Ureter (tissue), 1 donor: ENCODE results near the gene ATG9A. TPM values are rescaled to one million over a fixed set of nuclear protein-coding genes. Genes with fewer than 3 reads are reported as not detected.

Source experiments
- DNase-seq: peaks from one replicate; pipeline ENCODE4 v3.0.0-alpha.2; 2020; ENCODE audit warnings: low spot score
- total RNA-seq: library from RNA; stranded (reverse); gene quantifications from one replicate; pipeline ENCODE4 v1.2.4, GENCODE V29; 2023
- donor health status: DM: yes; HTN: yes; CAD: no.

ATG9A gene
- total RNA-seq, 1 donor from 2014 or later: 31.6 TPM

GRCh38 chr2:219223831-219224610, 5.4 kb downstream of the ATG9A start:
- no peak for DNase-seq

- DNase-seq: no peak
Measured at GRCh38 chr2:219221957-219222518, 7.4 kb downstream of the ATG9A start.

- no peak for DNase-seq
Measured at GRCh38 chr2:219220652-219221402, 8.6 kb downstream of the ATG9A start.

- DNase-seq: no peak
Measured at GRCh38 chr2:219219784-219220532, 9.5 kb downstream of the ATG9A start.

GRCh38 chr2:219218732-219219701, 10.4 kb downstream of the ATG9A start, which contains the start of gene ABCB6:
Gene ABCB6, minus strand, starts transcription at chr2:219218958. Its CDS starts 285 bp downstream, at chr2:219218673.
- peak; percentile 96 for DNase-seq

GRCh38 chr2:219218217-219218731, 11.2 kb downstream of the ATG9A start:
- DNase-seq: no peak

GRCh38 chr2:219216535-219216915, 12.9 kb downstream of the ATG9A start:
- no peak for DNase-seq

- no peak for DNase-seq
Measured at GRCh38 chr2:219215871-219216534, 13.4 kb downstream of the ATG9A start.

GRCh38 chr2:219214786-219215185, 14.7 kb downstream of the ATG9A start:
- DNase-seq: no peak

- no peak for DNase-seq
Measured at GRCh38 chr2:219214141-219214540, 15.3 kb downstream of the ATG9A start.

GRCh38 chr2:219213486-219214071, 15.9 kb downstream of the ATG9A start:
- DNase-seq: no peak

GRCh38 chr2:219213026-219213415, 16.4 kb downstream of the ATG9A start:
- DNase-seq: no peak

- DNase-seq: no peak
Measured at GRCh38 chr2:219210886-219211362, 18.5 kb downstream of the ATG9A start.

GRCh38 chr2:219210196-219210885, 19.1 kb downstream of the ATG9A start:
- DNase-seq: no peak

GRCh38 chr2:219209236-219210195, 19.9 kb downstream of the ATG9A start:
- DNase-seq: no peak

GRCh38 chr2:219207884-219208740, 21.3 kb downstream of the ATG9A start:
- DNase-seq: no peak
